Ramos (cell line): ENCODE measurements around the gene ZNF579.

Experiments
- in situ Hi-C: fragments of 300-500 bp; cut with MboI; formaldehyde crosslinking; loops from one replicate; pipeline ENCODE4 v1.14.3; 2022; ENCODE audit warnings: low sequenced_read_pairs; ENCODE audit not compliant: unreplicated experiment

Gene ZNF579

DNA sequence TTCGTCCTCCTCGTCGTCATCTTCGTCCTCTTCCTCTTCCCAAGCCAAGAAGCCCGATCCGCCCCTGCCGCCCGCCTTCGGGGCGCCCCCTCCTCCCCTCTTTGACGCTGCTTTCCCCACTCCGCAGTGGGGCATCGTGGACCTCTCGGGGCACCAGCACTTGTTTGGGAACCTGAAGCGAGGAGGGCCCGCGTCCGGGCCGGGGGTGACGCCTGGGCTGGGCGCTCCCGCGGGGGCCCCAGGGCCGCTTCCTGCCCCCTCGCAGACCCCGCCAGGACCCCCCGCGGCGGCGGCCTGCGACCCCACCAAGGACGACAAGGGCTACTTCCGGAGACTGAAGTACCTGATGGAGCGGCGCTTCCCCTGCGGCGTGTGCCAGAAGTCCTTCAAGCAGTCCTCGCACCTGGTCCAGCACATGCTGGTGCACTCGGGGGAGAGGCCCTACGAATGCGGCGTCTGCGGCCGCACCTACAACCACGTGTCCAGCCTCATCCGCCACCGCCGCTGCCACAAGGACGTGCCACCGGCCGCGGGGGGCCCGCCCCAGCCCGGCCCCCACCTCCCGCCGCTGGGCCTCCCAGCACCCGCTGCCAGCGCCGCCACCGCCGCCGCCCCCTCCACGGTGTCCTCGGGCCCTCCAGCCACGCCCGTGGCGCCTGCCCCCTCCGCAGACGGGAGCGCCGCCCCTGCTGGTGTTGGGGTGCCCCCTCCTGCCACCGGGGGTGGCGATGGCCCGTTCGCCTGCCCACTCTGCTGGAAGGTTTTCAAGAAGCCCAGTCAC is 33.5 kb upstream of the ZNF579 start:
- in situ Hi-C loops = no loop called here

DNA sequence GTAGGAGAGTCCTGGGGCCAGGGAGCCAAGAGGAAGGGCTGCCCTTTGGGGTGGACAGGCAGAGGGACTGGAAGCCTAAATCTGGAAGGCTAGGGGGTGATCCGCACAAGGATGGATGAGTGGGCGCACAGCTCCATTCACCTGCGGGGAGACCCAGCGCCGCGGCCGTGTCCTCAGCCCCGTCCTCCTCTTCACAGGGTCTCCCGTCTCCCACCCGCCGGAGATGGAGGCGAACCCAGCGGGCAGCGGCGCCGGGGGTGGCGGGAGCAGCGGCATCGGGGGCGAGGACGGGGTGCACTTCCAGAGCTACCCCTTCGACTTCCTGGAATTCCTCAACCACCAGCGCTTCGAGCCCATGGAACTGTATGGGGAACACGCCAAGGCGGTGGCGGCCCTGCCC is 32.7 kb upstream of the ZNF579 start:
- in situ Hi-C loops = no loop called here

DNA sequence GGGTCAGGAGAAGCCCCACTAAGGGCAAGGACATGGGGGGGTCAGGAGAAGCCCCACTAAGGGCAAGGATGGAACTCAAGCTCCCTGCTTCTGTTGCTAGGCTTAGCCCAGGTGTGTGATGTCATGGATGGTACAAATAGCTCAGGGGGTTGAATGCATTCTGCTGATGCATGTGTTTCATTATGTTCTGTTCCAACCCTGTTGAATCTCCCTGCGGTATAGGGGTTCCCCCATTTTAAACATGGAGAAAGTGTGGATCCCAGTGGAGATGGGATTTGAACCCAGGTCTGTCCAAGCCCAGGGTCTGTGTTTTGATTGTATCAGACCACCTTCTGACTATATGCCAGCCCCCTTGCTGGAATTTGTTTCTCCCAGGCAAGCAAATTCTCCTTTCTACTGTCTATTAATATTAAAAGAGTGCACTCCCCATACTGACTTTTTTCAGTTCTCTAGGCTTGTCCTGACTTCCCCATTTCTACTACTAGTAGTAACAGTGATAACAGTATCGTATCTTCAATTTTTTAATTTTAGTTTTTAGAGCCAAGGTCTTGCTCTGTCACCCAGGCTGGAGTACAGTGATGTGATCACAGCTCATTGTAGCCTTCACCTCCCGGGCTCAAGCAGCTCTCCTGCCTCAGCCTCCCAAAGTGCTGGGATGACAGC is 31.5 kb upstream of the ZNF579 start:
- in situ Hi-C loops = no loop called here

DNA sequence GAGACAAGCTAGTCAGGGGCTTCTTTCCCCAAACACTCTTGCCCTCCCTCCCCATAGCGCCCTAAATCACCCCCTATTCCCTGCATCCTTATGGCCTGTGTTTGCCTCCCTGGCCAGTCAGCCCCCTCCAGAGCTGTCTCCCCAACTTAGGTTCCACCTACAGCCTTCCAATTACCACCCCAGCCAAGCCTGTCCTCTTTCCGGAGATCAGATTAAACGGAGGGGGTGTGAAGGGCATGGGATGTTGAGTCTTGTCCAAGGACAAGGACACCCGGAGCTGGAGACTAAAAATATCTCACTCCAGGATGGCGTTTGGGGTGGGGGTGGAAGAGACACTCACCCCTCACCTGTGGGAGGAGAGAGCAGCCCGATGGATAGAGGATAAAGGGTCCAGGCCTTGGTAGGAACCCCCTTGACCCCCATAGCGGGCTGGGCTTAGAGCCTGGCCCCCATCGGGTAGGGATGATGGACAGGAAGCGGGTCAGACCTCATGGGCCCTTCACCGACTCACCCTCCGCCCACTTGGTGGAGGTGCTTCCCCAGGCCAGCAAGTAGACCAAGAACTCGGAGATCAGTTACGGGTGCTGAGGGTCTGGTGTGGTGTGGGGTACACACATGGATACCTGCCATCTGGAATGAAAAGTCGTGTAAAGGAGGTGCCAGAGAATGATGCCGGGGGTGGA is 30.8 kb upstream of the ZNF579 start:
- in situ Hi-C loops = no loop called here

DNA sequence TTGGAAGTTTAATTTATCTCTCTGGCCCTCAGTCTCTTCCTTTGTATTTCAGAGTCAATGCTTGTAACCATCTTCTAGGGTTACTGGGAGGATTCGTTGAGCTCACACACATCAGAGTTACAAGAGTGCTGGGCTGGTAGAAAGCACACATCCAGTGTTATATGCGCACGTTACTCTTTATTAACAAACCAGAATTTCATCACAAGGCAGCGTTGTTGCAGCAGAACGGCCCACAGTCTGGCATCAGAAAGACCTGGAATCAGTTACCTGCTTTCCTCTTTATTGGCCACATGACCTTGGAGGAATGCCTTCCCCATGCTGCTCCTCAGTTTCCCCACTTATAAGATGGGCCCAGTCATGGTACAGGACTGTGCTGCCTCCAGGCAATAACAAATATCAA is 28.7 kb upstream of the ZNF579 start:
- in situ Hi-C loops = no loop called here

DNA sequence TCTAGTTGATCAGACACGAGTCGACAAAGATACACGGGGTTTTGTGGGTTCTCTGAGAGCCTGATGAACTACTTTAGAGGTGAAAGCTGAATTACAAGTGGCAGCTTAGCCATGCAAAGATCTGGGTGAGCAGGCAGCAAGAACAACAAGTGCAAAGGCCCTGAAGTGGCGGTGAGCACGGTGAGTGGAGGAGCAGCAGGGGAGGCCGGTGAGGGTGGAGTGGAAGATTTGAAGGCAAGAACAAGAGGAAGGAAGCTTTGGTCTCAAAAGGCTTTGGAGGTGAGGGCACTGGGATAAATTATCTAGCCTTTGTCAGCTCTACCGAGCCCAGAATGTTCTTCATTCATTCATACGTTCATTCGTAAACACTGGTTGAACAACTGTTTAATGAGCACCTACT is 26.2 kb upstream of the ZNF579 start:
- in situ Hi-C loops = no loop called here

DNA sequence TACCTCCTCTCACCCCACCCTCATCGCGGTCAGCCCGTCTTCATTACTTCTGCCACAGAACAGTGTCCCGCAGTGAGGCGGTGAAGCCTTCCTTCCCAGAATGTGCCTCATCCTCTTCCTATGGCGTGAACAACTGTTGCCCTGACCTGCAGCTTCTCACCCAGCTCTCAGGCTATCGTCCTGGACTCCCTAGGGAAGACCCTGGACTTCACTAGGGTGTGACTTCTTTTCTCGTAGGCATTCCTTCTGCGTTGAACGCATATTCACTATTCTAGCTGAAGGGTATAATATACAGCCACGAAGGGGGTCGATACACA is 25.8 kb upstream of the ZNF579 start:
- in situ Hi-C loops = no loop called here

DNA sequence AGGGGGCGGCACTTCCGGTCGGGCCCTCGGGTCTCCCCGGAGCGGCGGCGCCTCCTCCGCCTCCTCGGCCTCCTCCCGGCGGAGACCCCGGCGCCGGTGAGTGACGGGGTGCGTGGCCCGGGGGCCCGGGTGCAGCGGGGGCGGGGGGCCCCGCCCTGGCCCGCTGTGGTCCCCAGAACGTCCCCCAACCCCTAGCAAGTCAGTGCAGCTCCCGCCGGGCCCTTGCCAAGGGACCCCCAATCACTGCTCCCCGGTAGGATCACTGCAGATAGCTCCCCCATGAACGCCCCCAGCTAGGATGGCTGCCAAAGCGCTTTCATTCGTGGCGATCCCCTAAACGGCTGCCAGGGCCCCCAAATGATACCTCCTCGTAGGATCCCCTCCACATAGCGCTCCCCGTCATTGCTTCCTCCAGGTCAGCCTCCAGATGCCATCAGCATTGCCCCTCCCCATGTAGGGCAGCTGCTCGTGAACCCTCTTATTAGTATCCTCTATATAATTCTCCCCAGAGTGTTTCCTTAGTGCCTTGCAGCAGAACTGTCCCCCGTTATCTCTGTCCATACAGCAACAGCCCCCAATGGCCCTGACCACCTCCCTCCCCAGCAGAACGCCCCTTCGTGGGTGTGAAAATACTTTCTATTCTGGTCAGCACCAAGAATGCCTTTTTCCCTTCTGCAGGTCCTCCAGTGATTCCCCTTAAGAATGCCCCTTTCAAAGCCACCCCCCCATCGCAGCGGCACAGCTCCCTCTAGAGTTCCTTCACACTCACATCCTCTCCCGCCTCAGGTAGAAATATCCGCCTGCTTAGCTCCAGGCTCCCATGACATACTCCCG is 25.2 kb upstream of the ZNF579 start, which contains the start of gene ZNF865:
Gene ZNF865 (plus strand): TSS at position 11 of the 834 bp plus-strand sequence. CDS start 7,972 bp downstream, outside the sequence.
- in situ Hi-C loops = no loop called here

DNA sequence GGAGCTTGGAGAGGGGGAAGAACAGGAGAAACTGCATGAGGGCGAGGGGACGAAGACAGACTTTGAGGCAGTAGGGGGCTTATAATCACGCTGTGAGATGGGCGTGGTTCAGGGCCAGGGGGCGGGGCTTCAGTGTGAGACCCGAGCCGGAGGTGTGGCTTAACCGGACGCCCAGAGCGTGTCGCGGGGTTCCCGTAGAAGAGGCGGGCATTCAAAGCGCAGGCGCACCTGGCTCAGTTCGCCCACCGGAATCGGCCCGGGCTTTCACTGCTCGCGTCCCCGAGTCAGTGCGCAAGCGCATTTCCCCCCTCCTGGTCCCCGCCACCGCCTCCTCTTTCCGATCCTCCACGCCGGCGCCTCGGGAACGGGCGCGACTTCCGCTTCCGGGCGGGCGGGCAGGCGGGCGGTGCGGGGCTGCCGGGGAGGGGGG is 24.6 kb upstream of the ZNF579 start:
- in situ Hi-C loops = no loop called here

DNA sequence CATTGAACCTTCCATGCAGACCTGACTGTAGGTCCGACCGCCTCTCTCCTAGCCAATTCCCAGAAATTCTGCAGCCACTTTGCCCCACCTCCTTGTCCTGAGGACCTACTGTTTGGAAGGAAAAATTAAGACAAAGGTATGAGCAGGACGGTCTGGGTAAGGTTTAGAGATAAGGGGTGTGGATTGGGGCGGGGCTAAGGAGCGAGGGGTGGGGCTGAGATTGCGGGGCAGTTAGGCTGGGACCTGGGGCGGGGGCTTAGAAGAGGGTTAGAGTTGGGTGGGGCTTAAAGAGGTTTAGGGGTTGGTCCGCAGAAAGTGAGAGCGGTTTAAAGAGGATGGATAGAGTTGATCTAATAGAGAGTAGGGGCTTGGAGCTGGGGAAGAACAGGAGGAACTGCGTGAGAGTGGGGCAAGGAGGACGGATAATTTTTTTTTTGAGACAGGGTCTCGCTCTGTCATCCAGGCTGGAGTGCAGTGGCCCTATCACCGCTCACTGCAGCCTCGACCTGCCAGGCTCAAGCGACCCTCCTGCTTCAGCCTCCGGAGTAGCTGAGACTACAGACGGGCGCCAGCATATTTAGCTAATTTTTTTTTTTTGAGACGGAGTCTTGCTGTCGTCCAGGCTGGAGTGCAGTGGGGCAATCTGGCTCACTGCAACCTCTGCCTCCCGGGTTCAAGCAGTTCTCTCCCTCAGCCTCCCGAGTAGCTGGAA is 23.1 kb upstream of the ZNF579 start:
- in situ Hi-C loops = no loop called here

DNA sequence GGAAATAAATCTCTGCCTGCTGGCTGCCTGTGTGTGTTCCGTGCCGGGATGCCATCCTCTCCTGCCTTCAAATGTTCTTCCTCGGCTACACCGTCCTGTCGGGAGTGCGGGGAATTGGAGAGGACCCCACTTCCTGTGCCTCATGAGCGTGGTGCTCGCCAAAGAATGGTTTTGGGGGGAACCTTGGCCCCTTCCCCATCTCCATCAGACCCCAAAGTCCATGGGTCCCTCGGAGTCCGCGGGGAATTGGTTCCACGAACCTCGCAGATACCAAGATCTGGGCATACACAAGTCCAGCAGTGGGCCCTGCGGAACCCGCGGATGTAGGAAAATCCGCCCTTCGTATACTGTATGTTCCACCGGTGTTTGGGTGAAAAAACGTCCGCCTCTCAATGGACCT is 22.5 kb upstream of the ZNF579 start:
- in situ Hi-C loops = no loop called here

DNA sequence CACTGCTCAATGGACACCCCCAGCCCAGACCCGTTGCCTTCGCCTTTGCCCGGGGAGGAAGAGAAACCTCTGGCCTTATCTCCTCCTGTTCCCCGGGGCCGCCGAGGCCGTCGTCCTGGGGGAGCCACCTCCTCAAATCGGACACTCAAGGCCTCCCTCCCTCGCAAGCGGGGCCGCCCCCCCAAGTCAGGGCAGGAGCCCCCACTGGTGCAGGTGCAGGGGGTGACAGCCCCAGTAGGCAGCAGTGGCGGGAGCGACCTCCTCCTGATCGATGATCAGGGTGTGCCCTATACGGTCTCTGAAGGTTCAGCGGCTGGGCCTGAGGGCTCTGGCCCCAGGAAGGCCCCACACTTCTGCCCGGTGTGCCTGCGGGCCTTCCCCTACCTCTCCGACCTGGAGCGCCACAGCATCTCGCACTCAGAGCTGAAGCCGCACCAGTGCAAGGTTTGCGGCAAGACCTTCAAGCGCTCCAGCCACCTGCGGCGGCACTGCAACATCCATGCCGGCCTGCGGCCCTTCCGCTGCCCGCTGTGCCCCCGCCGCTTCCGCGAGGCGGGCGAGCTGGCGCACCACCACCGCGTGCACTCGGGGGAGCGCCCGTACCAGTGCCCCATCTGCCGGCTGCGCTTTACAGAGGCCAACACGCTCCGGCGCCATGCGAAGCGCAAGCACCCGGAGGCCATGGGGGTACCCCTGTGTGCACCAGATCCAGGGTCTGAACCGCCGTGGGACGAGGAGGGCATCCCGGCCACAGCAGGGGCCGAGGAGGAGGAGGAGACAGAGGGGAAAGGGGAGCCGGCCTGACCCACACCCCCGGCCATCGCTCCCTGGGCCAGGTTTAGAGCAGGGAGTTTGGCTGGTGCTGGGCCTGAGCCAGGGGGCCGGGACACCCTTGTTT is 21.7 kb upstream of the ZNF579 start:
- in situ Hi-C loops = no loop called here

DNA sequence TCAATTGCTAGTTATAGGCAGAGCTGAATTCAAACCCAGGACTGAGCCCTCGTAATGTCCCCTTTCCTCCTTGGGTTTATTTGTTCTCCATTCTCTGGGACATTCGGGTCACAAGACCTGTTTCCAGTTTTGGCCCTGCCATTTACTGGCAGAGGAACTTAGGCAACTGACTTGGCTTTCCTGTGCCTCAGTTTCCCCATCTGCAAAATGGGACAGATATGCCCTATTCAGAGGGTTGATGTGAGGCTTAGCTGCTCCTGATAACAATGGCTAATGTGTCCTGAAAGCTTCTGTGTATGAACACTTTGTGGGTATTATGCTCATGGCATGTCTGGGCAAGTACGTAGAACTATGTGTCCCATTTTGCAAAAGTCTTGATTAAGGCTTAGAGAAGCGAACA is 20.4 kb upstream of the ZNF579 start:
- in situ Hi-C loops = no loop called here

DNA sequence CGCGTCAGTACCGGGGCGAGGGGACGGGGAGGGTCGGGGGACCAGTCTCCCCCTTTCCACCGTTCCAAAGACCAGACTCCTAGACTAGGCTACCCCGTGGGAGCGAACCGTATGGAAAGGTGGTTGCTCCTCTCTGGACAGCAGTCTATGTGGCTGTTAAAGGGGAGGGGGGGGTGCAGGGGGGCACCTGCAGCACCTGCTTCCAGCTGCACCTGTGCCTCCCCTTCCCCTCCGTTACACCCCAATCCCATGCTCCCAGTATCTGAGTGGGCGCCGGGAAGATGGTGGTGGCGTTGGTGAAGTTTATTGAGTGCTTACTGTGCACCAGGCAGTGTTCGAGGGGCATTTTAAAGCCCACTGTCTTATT is 20.0 kb upstream of the ZNF579 start:
- in situ Hi-C loops = no loop called here

DNA sequence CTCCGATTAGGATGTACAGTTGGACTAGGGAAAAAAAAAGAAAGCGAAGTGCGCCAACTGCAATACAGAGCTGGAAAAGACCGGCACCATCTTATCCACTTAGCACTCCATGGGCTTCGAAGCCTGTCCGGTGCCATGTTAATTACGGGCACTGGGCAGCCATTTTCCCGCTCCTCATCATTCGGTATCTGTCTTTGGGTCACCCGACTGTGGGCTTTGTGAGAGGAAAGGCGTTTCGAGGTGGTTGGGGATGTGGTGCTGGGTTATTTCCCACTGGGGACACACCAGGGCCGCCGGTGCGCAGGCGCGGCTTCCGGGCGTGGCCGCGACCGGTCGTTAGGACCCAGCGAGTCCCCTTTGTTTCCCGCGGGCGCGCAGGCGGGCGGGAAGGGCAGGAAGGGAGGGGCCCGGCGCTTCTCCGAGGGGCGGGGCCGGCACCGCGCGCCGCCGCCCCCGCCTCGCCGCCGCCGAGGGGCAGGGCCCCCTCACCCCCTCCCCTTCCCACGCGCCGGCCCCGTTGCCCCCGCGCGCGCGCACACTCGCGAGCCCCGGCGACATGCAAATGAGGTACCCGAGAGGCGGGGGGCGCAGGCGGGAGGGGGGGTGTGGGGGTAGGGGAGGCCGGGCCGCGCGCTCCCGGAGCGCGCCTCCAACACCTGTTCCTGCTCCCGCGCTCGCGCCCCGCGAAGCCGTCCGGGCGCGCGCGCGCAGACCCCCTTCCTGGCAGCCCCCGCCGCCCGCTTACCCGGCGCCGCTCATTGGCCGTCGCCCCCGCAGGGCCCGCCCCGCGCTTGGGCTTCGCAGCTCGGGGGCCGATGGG is 19.4 kb upstream of the ZNF579 start, which contains the start of gene ZNF524:
Gene ZNF524 (plus strand): TSS at position 447 of the 820 bp plus-strand sequence. CDS start 1,825 bp downstream, outside the sequence.
- in situ Hi-C loops = no loop called here

DNA sequence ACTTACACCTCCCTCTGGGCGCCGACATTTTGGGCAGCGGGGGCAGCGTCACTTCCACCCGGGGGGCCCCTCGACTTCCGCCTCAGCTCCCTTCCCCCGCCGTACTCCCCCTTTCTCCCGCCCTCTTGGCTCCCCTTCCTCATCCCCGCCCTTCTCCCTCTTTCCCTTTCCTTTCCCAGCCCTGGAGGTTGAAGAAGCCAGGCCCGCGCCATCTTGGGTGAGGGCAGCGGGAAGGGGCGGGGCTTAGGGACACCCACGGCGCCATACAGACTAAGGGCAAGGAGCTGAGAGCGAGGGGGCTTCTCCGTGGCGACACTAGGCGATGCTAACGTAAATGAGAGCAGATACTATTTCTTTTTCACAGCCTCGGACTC is 18.8 kb upstream of the ZNF579 start, which contains the start of gene FIZ1:
Gene FIZ1 (minus strand): TSS at position 50 of the 374 bp plus-strand sequence. CDS start 1,652 bp downstream, outside the sequence.
- in situ Hi-C loops = no loop called here

DNA sequence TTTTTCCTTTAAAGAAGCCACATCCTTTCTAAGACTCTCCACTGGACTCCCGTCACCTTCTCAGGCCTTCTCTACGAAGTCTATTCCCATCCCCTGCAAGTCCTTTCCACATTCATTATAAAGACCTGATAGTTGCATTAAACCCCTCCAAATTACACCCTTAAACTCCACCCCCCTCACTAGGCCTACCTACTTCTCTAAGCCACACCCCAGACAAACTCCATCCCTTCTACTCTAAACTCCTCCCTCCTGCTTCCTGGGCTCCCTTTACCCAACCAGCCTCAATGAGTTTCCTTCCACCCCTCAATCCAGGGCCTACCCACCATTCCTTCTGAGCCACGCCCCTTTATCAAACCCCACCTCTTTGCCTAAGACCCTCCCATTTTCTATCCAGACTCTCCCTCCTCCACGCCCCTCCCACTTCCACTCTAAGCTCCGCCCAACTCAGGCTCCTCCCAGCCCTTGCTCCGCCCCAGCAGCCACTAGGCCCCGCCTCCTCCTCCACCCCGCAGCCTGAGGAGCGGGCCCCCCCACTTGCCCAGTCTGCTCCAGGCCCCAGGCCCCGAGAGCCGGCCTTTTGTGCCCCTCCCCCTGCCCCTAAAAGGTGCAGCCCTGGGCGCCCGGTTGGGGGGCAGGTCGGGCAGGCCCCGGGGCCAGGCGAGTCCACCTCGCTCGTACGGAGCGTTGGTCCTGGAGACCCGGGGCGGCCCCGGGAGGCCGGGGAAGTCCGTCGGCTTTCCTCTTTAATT is 18.2 kb upstream of the ZNF579 start:
- in situ Hi-C loops = no loop called here
